Lower leg skin (tissue), 3 donors: ENCODE data around the gene SUMF1.

Experiments
- CTCF ChIP-seq, 3 donors: fragments of 450-650 bp; IDR thresholded peaks; one replicate each; pipeline ENCODE4 v1.5.1; 2016; ENCODE audit warnings: antibody characterized with exemption in 3 of 3, mild to moderate bottlenecking in 3 of 3, moderate library complexity in 2 of 3
- POLR2A ChIP-seq, 2 donors: fragments of 450-650 bp; IDR thresholded peaks; one replicate each; pipeline ENCODE4 v1.6.1; 2016 to 2017; ENCODE audit warnings: antibody characterized with exemption in 2 of 2, mild to moderate bottlenecking in 1 of 2, moderate library complexity in 1 of 2

- TF ChIP-seq CTCF (IDR thresholded peaks at IDR 0.05) (no peak), POLR2A (IDR thresholded peaks at IDR 0.05) (no peak)
These were observed 39.5 kb upstream of the SUMF1 start for GRCh38 chr3:4506559-4507023.
